Measurements from ENCODE around the gene FBLN7.

FBLN7 gene

GRCh38 chr2:112201696-112202430, 63.7 kb downstream of the FBLN7 start:
- Histone ChIP-seq H3K4me3 (ENCODE audit: low read depth, low read length) (no peak overlapping the region), H3K36me3 (ENCODE audit: control insufficient read depth in 2 of 2, insufficient read depth in 1 of 2, low read length in 2 of 2) (no peaks in the 10 kb centered on the region), H3K9me3 (ENCODE audit: control insufficient read depth, insufficient read depth, low read depth, low read length) (no peaks in the 10 kb centered on the region), H3K4me1 (ENCODE audit: control insufficient read depth, insufficient read depth, low read length) (no peaks in the 10 kb centered on the region), H3K27ac (ENCODE audit: extremely low read depth, low read depth, low read length) (no peak overlapping the region)
- ChIA-PET CTCF (interaction anchor here (0.6 to 1.3 kb wide), 2 partner anchors 57 to 83 kb away, joined by 3 read pairs; no protein-coding TSS in a partner anchor), POLR2A (no interaction called here)
- no peak for TF ChIP-seq ZNF19 (tag by site-specific recombination; IDR thresholded peaks at IDR 0.05; ENCODE audit: low read depth)
- TF ChIP-seq ZNF311 (tag by site-specific recombination; IDR thresholded peaks at IDR 0.05; ENCODE audit: borderline replicate concordance): no peak
- TF ChIP-seq ZFHX2 (tag by site-specific recombination; conservative IDR thresholded peaks at IDR 0.05): no peak
- no peak for TF ChIP-seq ZBTB48 (tag by site-specific recombination; IDR thresholded peaks at IDR 0.05)
- no peak for TF ChIP-seq KLF8 (tag by site-specific recombination; IDR thresholded peaks at IDR 0.05)
- TF ChIP-seq, protein P1, sequence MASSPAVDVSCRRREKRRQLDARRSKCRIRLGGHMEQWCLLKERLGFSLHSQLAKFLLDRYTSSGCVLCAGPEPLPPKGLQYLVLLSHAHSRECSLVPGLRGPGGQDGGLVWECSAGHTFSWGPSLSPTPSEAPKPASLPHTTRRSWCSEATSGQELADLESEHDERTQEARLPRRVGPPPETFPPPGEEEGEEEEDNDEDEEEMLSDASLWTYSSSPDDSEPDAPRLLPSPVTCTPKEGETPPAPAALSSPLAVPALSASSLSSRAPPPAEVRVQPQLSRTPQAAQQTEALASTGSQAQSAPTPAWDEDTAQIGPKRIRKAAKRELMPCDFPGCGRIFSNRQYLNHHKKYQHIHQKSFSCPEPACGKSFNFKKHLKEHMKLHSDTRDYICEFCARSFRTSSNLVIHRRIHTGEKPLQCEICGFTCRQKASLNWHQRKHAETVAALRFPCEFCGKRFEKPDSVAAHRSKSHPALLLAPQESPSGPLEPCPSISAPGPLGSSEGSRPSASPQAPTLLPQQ (tag by site-specific recombination; IDR thresholded peaks at IDR 0.05): no peak
- no peak for TF ChIP-seq ZNF596 (tag by site-specific recombination; IDR thresholded peaks at IDR 0.05)
- TF ChIP-seq PRDM6 (tag by site-specific recombination; IDR thresholded peaks at IDR 0.05): no peak
- no peak for TF ChIP-seq FEZF1 (tag by site-specific recombination; IDR thresholded peaks at IDR 0.05)
- TF ChIP-seq ZNF621 (tag by site-specific recombination; IDR thresholded peaks at IDR 0.05): no peak
- TF ChIP-seq ZNF239 (tag by site-specific recombination; IDR thresholded peaks at IDR 0.05): no peak

DNA sequence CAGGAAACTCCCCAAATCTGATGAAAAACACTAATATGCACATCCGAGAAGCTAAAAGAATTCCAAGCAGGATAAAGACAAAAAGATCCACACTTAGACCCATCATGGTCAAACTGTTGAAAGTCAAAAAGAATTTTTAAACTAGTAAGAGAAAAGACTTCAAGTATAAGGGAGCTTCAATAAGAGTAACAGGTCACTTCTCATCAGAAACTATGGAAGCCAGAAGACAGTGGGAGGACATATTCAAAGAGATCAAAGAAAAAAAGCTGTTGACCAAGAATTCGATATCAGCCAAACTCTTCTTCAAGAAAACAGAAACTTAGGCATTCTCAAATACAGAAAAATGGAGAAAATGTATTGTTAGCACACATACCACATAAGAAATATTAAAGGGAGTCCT, 66.2 kb downstream of the FBLN7 start:
- POLR2A ChIA-PET: no interaction called here
- CTCF ChIA-PET: interaction anchor here (0.6 kb wide), 1 partner anchor 72 kb away, joined by 3 read pairs; no protein-coding TSS in a partner anchor
- no peaks in the 10 kb centered on the region for H3K9me3 ChIP-seq (ENCODE audit: control insufficient read depth, insufficient read depth, low read depth, low read length)
- H3K27ac ChIP-seq (ENCODE audit: extremely low read depth, low read depth, low read length): no peak overlapping the region
- H3K4me1 ChIP-seq (ENCODE audit: control insufficient read depth, insufficient read depth, low read length): no peaks in the 10 kb centered on the region
- H3K4me3 ChIP-seq (ENCODE audit: low read depth, low read length): no peak overlapping the region
- H3K36me3 ChIP-seq (ENCODE audit: control insufficient read depth in 2 of 2, insufficient read depth in 1 of 2, low read length in 2 of 2): no peaks in the 10 kb centered on the region
- peak; percentile 91; the same call in 1 of the 2 replicates for TF ChIP-seq TRIM28 (IDR thresholded peaks at IDR 0.05; ENCODE audit: borderline replicate concordance, low read length)
- no peak for TF ChIP-seq SCRT2 (tag by site-specific recombination; IDR thresholded peaks at IDR 0.05)
- TF ChIP-seq SETDB1 (IDR thresholded peaks at IDR 0.05; ENCODE audit: insufficient read length, low read length): peak; percentile 93
- TF ChIP-seq ZNF521 (tag by site-specific recombination; IDR thresholded peaks at IDR 0.05): no peak
- TF ChIP-seq, protein P2, sequence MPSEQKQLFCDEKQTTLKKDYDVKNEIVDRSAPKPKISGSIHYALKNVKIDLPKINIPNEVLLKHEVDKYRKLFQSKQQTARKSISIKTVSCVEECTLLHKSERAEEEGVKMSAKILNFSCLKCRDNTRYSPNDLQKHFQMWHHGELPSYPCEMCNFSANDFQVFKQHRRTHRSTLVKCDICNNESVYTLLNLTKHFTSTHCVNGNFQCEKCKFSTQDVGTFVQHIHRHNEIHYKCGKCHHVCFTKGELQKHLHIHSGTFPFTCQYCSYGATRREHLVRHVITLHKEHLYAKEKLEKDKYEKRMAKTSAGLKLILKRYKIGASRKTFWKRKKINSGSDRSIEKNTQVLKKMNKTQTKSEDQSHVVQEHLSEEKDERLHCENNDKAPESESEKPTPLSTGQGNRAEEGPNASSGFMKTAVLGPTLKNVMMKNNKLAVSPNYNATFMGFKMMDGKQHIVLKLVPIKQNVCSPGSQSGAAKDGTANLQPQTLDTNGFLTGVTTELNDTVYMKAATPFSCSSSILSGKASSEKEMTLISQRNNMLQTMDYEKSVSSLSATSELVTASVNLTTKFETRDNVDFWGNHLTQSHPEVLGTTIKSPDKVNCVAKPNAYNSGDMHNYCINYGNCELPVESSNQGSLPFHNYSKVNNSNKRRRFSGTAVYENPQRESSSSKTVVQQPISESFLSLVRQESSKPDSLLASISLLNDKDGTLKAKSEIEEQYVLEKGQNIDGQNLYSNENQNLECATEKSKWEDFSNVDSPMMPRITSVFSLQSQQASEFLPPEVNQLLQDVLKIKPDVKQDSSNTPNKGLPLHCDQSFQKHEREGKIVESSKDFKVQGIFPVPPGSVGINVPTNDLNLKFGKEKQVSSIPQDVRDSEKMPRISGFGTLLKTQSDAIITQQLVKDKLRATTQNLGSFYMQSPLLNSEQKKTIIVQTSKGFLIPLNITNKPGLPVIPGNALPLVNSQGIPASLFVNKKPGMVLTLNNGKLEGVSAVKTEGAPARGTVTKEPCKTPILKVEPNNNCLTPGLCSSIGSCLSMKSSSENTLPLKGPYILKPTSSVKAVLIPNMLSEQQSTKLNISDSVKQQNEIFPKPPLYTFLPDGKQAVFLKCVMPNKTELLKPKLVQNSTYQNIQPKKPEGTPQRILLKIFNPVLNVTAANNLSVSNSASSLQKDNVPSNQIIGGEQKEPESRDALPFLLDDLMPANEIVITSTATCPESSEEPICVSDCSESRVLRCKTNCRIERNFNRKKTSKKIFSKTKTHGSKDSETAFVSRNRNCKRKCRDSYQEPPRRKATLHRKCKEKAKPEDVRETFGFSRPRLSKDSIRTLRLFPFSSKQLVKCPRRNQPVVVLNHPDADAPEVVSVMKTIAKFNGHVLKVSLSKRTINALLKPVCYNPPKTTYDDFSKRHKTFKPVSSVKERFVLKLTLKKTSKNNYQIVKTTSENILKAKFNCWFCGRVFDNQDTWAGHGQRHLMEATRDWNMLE (tag by site-specific recombination; conservative IDR thresholded peaks at IDR 0.05; ENCODE audit: low read depth): 0 out of 2 replicates have a peak, but pooled peaks have one; percentile 21
- no peak for TF ChIP-seq ZNF664 (tag by site-specific recombination; IDR thresholded peaks at IDR 0.05)
- peak; percentile 4; the same call in 1 of the 2 replicates for TF ChIP-seq ZNF654 (tag by site-specific recombination; IDR thresholded peaks at IDR 0.05; ENCODE audit: low read depth)
- TF ChIP-seq ZFHX2 (tag by site-specific recombination; conservative IDR thresholded peaks at IDR 0.05): no peak
- TF ChIP-seq WT1 (tag by site-specific recombination; IDR thresholded peaks at IDR 0.05): no peak
- TF ChIP-seq ZNF530 (tag by site-specific recombination; IDR thresholded peaks at IDR 0.05; ENCODE audit: low read depth): no peak
- no peak for TF ChIP-seq ZNF292 (tag by site-specific recombination; IDR thresholded peaks at IDR 0.05; ENCODE audit: borderline replicate concordance, low read depth)
- TF ChIP-seq ZNF280D (tag by site-specific recombination; IDR thresholded peaks at IDR 0.05): 0 out of 2 replicates have a peak, but pooled peaks have one; percentile 41
- no peak for TF ChIP-seq ZSCAN30 (tag by site-specific recombination; IDR thresholded peaks at IDR 0.05)
- TF ChIP-seq ZNF837 (tag by site-specific recombination; IDR thresholded peaks at IDR 0.05): no peak

Data from HEK293 (cell line).